GM03348 (cell line): ENCODE results near the gene NOG.

Source experiments
- DNase-seq: peaks from one replicate; pipeline ENCODE4 v3.0.0; 2012; ENCODE audit warnings: low spot score

Gene NOG

DNA sequence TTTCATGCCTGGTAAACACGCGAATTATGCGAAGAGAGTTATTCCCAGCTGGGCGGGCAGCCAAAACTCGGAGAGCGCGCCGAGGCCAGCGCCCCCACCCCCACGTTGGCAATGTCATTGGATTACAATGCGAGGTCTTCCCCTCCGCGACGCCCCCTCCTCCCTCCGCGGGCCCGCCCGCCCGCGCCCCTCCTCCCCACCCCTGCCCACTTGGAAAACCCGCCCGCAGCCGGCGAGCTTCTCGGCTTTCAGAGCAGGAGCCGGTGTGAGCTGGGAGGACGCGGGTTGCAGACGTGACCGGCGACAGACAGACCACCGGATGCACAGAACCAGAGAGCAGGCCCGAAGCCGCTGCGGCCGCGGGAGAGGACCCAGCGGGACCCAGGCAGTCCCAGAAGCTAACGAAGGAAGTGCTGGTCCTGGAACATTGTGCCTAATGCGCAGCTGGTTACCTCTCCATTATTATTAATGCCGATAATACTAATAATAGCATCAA, 4.0 kb downstream of the NOG start:
- DNase-seq, result peak; percentile 44

DNA sequence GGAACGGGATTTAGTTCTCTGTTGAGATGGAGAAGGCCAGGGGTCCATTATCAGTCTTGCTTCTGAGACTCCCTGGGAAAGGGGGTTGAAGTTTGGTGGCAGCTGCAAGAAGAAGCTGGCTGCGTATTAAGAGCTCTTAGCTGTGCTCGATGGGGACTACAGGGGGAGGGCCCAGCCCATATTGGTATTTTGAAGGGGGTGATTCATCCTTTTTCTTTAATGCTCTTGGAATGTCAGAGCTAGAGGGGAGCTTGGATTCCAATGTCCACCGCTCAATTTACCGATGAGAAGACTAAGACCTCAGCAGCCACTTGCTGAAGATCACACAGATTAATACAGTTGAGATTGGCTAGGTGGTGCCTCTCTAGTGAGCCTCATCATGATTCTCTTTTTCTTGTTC, 5.0 kb downstream of the NOG start:
- DNase-seq, result peak; percentile 50

DNA sequence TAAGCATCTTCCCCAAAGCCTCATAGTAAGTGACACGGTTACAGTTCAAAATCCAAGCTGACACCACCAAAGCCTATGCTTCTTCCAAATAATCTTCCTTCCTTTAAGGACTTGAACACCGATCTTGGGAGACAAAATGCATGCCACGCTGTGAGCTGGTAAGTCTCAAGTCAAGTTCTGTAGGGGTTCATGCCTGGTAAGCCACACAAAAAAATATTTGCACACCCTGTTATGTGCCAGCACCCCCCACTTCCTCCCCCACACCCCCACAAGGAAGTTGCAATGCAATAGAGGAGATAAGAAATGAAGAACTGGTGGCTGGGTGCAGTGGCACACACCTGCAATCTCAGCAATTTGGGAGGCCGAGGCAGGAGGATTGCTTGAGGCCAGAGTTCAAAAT, 5.6 kb downstream of the NOG start:
- DNase-seq, result no peak

DNA sequence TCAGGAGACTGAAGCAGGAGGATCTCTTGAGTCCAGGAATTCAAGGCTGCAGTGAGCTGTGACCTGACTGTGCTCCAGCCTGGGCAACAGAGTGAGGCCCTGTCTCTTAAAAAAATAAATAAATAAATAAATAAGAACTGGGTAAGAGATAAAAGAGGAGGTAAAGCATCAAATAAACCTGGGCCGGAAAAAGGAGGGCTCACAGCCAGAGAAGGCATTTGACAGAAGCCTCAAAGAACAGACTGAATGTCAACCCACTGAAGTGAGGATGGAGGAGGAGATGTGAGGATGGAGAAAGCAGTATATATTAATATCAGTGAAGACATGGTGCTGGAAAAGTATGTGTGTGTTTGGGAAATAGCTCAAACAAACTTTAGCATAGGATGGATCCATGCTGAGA, 6.1 kb downstream of the NOG start:
- no peak for DNase-seq

DNA sequence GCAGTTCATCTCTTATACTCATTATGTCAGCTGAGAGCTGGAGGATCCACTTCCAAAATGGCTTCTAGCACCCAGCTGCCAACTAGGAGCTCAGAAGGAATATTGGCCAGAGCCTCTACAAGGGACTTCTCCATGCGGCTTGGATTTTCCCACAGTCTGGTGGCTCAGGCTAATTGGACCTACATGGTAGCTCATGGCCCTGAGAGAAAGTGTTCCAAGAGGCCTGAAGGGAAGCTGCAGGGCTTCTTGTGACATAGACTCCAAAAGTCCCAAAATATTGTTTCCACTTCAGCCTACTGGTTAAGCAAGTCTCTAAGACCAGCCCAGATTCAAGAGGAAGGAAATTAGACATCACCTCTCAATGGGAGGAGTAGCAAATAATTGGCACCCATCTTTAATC, 6.8 kb downstream of the NOG start:
- no peak for DNase-seq

DNA sequence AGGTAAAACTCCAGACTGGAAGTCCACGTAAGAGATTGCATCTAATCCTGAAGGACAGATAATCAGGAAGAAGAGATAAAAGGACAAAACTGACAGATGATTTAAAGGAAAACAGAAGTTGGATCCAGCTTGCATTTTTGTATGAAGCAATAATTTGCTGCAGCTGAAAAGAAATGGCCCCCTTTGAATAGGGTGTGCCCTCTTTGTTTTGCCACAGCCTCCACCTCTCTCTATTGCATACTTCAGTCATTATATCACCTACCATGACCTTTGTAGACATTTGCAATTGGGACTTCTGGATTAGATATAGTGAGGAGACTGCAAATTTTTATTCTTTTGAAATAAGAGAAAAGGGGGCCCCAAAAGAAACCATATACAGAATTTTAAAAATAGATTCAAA, 8.1 kb downstream of the NOG start:
- peak; percentile 16 for DNase-seq

DNA sequence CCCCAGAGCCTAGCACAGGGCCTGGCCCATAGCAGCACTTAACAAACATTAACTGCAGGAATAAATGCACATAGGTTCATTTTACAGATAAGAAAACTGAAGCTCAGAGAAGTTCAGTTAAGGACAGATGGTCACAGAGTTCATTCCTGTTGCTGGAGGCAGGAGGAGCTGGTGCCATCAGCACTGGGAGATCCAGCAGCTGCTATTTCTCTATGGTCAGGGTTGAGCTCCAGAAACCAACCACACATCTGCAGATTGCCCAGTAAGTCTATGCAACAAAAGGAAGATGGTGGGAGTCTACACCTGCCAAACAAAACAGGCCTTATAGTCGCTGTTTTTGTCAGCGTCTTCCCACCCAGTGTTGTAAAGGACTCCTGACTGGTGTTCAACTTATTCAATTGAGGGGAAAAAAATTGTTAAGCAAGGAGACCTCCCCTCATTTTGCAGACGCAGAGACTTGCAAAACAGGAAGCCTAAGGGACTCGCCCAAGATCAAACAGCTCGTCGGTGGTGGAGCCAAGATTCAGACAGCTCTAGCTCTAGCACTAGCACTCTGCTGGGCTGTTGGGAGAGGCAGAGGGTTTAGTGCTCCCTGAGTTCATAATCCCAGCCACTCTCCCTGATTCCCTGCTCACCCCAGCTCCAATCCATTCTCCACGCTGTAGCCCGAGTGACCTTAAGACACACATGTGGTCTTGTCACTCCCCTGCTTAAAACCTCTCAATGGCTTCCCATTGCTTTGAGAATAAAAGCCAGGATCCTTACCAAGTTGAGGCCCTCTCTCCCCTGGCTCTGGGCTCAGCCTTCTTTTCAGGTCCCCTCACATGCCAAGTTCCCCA, 9.0 kb downstream of the NOG start:
- no peak for DNase-seq

DNA sequence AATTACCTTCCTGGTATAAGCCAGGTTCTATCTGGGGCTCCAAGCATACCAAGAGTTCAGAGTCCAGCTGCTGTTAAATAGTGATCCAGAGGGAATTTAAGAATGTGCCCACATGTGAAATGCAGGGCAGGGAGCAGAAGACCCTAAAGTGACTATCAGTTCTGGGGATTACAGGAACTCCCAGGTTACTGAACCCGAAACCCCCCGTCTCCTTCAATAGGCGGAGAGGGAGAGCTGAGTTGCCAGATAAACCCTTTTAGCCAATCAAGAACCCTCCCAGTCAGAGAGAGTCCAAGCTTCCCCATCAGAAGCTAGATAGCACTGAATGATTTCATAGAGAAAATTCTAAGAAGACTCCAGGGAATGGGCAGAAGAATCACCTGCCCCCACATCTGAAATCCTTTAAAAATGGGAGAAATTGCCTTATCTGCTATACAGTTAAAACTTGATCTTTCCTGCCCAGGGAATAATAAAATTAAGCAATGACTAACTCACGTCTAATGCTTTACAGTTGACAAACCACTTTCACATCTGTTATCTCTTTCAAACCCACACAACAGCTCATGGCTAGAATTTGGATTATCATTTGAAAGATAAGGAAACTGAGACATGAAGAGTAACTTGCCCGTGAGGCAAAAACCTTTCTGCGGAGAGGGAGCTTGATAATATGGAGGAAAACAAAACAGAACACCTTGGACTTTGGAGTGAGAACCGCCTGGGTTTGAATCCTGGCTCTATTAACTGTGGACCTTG, 10.2 kb downstream of the NOG start:
- no peak for DNase-seq

DNA sequence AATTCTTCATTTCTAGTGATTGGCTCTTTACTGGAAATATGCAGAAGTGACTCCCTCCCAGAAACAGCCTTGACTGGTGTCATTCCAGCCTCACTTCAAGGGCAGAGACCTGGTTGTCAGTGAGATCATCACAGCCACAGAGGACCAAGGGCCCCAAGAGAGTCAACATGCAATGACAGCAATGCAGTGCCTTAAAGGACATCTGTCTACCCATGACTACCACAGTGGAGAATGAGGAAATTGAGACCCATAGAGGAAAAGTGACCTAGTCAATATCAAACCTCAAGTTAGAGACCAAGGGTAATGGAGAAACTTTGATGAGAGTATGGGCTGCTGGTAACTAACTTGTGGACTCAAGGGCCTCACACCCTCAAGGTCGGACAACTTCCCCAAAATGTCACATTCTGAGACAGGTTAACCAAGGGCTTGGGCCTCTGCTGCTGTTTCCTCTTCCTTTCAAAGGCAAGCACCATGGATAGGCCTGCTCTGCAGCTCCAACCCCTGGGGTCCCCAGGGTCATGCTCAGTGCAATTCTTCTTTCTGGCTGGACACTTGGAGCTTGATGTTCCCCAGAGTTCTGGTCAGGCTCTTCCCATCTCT, 11.3 kb downstream of the NOG start:
- DNase-seq, result no peak

DNA sequence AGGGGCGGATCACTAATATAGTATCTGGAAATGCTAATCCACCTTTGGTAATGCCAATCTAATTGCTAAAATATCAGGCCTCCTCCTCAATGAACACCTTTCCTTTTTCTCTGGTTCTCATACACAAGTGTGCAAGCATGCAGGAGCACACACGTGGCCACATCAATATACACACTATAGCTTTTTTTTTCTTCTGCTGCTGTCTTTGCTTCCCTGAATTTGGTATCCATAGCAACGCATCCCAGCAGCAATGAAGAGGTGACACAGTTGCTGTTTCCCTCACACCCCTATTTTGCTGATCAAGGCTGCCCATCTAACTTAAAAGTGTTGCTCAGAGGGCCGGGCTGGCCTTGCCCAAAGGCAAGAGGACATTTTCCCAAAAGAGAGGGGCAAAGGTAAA, 15.4 kb downstream of the NOG start:
- DNase-seq, result no peak

DNA sequence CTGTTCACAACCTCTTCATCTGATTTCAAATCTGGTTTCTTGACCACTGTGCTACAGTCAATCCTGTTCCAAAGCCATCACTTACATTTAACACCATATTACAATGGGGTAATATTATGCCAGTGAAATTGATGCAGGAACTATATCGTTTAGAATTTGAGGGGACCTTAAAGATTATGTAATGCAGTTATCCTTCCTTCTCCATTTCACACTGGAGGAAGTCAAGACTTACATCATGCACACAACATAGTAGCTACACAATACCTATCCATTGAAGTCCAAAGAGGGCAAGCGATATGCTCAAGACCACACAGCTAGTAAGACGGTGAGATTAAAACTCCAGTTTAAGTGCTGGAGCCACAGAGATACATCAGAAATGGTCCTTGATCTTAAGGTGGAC, 16.8 kb downstream of the NOG start:
- DNase-seq, result no peak

DNA sequence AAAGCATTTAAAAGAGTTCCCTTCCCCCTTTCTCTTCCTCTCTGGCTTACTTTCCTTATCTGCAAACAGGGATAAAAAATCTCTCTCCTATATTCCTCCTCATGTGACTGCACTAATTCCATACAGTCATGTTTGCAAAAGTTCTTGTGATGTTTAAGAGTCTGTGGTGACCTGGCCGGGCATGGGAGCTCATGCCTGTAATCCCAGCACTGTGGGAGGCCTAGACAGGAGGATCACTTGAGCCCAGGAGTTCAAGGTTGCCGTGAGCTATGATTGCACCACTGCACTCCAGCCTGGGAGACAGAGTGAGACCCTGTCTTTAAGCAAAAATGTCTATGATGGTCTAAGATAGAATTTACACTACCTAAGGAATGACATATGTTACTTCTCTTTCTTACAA, 19.6 kb downstream of the NOG start:
- no peak for DNase-seq

DNA sequence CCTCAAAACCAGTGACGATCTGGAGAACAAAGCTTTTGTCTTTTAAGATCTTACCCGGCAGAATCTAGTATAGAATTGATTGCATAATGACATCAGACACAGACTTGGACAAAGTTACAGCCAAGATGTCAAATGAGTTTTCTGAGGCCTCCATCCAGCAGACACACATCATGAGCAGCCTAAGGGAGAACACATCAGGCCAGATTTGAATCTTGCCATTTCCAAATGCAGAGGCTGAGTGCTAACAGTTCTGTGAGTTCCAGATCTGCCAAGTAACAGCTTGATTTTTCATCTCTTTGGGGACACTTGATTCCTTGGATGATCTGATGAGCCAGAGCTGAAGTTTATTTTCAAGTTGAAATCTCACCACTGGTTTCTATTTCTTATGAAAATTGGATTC, 21.0 kb downstream of the NOG start:
- no peak for DNase-seq

DNA sequence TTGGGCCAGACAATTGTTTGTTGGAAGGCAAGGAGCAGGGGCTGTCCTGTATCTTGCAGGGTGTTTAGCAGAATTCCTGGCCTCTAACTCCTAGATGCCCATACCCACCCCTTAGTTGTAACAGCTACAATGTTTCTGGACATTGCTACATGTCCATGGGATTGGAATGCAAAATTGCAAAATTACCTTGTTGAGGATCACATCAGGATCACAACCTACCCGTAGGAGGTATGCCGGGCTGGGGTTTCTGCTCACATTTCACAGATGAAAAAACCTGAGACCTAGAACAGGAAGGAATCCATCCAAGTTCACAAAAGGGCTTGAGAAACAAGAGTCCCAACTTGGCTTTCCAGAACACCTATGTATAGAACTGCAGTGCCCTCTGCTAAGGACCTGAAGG, 22.7 kb downstream of the NOG start:
- no peak for DNase-seq

DNA sequence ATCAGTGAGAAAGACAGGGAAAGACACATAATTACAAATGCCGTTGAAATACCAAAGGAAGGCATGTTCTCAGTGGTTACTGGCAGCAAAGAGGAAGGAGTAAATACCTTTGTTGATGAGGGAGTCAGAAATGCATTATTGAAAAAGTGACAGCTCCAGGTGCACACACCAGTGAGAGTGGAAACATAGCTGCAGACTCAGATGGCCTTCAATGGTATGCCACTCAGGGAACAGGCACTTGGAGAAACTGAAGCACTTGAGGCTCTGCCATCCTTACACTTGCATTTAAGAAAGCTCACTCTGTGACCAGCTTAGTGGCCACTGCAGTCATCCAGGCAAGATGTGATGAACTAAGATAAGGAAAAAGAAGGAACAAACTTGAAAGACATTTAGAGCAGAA, 29.9 kb downstream of the NOG start:
- no peak for DNase-seq

DNA sequence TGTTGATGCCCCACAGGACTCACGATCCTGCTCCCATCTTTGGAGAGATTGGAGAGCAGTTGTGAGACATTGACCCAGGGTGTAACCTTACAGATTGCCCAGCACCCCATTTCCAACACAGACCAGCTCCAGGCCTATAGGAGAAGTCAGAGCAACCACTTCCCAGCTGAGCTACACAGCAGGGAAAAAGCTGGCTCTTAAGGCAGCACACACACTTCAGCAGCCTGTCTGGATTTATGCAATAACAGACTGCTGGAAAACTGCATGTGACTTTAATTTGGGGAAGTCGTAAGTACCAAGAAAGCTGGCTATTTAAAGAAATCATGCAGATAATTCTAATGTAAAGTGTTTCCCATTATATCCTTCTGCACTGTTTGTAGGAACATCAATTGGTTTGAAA, 30.8 kb downstream of the NOG start:
- DNase-seq, result no peak

DNA sequence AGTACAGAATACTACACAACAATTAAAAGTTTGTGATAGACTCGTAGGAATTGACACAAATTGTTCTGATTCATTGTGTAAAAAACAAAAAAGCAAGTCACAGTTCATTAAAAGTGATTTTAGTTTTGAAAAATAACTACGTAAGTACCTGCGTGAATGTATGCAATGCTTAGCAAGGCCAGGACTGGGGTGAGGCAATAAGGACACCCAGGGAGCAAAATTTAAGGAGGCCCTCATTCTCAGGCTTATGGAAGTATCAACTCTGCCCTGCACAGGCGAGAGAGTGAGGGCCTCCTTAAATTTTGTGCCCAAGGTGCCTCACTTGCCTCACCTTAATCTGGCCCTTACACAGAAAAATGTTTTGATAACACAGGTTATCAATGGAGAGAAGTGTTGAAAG, 31.4 kb downstream of the NOG start:
- no peak for DNase-seq

DNA sequence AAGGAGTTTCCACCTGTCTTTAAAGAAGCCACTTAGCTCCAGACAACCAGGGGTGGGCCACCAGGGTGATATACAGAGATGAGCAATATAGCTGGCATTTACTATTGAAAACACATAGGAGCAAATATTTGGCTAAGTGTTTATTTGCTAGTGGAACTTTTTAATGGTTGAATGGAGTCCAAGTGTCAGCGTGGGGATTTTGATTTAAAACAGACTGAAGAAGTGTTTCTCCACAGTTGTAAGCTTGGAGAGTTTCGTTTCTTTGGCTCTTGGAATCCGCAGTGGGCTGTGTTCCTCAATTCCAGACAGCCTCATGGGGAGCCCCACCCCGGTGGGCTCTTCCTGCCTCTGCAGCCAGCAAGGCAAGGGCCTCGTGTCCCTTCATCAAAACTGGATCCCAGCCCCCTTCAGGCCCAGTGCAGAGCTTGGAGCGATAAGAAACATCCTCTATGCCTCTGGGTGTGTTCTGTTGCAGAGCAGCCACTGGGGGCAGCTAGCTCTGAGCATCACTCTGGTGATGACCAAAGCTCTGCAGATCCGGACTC, 36.1 kb downstream of the NOG start:
- DNase-seq, result peak; percentile 71

DNA sequence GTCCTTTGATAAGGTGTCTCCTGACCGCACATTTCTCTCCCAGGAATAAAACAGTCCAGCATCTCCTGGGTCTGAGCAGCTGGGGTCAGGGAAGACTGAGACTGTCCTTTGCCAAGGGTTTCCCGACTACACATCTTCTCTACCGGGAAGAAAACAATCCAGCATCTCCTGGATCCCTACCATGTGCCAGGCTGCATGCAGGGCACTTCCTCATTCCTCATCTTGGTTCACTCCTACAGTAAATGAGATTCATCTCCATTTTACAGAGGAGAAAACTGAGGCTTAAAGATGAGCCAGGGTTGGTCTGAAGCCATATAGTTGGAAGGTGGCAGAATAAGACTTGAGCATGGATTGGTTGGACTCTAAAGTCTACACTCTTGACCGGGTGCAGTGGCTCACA, 36.7 kb downstream of the NOG start:
- DNase-seq, result no peak

DNA sequence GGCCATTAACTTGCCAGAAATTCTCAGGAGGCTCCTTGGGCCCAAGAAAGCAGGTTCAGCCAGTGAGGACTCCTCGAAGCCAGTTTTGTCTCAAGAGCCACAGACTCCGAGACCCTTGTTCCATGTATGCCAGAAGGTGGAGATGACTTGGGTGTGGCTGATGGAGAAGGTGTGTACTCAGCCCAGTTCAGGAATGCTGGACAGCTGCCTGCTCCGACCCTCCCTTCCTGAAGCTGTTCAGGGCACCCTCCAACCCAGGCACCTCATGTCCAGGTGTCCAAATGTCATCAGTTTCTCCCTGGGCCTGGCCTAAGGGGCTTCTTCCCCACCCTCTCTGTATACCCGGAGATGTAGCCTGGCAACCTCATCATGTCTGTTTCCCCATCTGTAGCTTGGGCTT, 40.2 kb downstream of the NOG start:
- DNase-seq, result no peak

DNA sequence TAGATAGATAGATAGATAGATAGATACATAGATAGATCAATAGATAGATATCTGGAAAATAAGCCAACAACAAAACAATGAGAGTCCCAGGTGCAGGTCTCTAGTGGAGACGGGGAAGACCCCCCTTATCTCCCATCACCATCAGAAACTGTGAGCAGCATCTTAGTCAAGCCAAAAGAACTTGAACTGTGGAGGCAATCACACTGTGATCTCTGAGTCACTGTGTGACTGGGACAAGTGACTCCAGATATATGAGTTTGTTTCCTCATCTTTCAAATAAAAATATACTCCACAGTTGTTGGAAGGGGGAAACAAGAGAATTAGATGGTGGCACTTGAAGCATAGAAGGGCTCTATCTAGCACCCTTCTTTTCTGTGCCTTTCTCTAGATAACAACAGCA, 42.1 kb downstream of the NOG start:
- DNase-seq, result no peak

DNA sequence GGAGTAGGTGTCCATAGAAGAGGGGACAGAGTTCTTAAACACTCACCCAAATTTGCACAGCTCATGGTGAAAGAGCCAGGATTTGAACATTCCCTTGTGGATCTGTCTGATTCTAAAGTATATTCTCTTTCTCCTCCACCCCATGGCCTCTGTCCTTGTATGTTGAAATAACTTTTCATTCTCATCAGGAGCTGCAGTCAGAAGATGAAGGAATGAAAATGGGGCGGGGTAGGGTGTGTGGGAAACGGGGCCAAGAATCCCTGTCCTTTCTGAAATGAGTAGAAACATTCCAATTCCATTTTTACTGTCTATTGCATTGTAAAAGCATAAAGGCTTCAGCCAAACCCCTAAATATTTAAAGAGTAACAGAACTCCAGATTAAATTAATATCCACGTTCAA, 42.8 kb downstream of the NOG start:
- DNase-seq, result peak; percentile 59

DNA sequence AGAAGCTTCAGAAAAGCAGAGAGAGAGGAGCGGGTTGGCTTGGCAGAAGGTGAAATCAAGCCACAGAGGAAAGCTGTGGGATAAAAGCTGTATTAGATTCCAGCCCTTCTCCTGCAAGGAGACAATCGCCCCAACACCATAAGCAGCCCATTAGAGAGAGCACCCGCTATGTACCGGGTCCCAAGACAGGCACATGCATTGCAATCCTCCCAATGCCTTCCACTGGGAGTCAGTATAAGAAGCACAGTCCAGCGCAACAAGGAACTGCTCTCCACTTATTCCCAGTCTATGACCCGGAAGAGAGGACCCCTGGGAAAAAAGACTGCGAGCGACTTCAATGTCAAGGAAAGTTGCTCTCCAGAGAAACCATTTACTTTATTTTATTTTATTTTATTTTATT, 43.8 kb downstream of the NOG start:
- no peak for DNase-seq
